GDM1 (cell line): ENCODE results near the gene SDF4.
"Not testable (repeated sequence)": the region's sequence is repeated elsewhere in the genome, so short reads cannot be mapped to it uniquely, and the experiment has no call there.

Experiments used
- DNase-seq: peaks from one replicate; lab custom pipeline; 2025; lab: John Stamatoyannopoulos, UW

SDF4 gene

DNA sequence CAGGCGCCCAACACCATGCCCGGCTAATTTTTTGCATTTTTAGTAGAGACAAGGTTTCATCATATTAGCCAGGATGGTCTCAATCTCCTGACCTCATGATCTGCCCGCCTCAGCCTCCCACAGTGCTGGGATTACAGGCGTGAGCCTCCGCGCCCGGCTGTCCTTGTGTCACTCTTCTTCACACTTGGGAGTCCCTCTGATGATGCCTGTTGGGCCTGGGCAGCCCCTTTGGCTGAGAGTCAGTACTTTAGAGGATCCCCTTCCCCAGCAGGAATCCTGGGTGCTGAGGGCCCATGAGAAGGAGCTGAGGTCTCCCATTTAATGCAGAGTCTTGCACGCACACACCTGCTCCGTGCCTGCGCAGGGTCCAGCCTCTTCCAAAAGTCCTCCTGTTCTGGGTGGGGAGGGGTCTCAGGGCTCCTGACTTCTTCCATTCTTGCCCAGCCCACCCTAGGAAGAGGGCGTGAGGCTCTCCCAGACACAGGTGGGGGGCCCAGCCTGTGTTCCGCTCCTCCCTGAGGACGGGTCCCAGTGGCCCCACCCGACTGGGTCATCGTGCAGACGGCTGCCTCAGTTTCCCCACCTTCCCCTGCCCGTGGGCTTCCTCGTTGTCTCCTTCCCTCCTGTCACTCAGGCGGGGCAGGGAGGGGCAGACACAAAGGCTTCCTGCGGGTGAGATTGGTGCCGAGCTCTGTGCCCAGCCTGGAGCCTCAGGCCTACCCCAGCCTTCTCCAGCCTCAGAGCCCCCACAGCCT lies 54.2 kb downstream of the SDF4 start:
- no peak for DNase-seq

DNA sequence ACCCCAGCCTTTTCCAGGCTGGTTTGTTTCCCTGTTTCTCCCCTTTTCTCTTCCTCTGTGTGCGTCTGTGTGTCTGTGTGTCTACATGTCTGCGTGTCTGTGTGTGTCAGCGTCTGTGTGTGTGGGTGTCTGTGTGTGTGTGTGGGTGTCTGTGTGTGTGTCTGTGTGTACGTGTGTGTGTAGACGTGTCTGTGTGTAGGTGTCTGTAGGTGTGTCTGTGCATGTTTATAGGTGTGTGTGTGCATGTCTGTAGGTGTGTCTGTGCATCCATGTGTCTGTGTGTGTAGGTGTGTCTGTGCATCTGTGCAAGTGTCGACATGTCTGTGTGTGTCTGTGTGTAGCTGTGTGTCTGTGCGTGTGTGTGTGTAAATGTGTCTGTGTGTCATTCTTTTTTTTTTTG lies 54.9 kb downstream of the SDF4 start:
- DNase-seq = no peak

DNA sequence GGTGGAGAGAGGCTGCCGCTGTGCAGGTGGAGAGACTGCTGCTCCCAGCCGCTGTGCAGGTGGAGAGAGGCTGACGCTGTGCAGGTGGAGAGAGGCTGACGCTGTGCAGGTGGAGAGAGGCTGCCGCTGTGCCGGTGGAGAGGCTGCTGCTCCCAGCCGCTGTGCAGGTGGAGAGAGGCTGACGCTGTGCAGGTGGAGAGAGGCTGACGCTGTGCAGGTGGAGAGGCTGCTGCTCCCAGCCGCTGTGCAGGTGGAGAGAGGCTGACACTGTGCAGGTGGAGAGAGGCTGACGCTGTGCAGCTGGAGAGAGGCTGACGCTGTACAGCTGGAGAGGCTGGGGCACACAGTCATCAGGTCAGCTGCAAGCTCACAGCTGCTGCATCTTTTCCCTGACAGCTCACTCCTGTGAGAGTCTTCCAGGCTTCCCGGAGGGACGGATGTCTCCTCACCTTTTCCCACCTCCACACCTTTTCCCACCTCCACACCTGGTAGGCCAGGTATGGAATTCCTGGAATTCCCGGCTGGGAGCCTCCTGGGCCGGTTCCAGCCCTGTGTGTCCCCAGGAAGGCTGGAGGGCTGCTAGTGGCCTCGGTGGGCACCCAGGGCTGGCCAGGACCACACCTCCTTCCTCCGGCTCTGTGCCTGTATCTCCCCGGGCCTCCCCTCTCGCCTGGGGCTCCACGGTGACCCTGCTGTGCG lies 55.6 kb downstream of the SDF4 start:
- DNase-seq = not testable (repeated sequence)

DNA sequence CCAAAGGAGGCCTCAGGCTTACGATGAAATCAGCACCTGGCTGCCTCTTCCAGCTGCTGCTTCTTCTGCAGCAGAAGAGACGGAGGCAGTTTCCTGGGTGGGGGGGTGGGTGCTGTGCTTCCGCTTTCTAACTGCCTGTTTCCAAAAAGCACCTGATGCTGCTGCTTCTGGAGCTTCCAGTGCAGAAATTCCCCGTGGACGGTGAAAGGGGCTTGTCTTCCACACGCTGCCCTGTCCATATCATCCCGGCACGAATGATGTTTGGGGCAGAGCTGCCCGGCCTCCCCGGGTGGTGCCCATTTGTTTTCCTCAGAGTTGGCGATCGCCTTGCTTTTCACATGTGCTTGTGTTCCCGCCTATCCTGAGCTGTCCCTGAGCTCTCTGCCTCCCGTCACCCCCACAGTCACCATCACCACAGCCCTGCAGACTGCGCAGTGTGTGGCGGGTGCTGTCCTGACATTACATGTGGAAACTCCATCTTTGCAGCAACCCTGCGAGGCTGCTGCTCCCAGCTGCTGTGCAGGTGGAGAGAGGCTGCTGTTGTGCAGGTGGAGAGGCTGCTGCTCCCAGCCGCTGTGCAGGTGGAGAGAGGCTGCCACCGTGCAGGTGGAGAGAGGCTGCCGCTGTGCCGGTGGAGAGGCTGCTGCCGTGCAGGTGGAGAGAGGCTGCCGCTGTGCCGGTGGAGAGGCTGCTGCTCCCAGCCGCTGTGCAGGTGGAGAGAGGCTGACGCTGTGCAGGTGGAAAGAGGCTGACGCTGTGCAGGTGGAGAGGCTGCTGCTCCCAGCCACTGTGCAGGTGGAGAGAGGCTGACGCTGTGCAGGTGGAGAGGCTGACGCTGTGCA lies 56.4 kb downstream of the SDF4 start:
- DNase-seq = no peak

DNA sequence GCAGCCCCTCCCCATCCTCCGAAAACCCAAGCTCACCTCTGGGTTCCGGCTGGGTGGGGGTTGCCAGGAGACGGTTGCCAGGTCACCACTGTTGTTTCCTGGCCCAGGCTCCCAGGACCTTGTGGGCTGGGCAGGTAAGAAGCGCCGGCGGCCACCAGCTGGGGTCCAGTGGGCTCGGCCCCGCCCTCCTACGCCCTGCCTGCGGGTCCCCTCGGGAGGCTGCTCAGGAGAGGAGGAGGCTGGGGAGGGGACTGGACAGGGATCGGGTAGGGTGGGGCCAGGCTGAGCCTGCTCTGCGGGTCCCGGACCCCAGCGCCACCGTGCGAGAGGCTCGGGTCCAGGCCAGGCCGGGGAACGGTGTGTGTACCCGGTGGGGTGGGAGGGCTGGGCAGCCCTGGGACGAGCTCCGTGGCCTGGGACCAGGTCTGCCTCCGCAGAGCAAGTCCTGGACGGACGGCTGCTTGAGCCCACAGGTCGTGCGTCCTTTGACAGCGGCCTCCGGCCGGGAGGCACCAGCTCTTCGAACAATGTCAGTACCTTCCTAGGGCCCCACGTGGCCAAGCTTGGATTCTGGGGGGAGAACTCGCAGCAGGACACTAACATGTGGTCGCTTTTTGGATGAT lies 57.9 kb downstream of the SDF4 start, which contains the start of gene TTLL10:
TSS of gene TTLL10 (plus strand) at position 88 of the 623 bp plus-strand sequence. CDS start 5,336 bp downstream, outside the sequence.
- no peak for DNase-seq

DNA sequence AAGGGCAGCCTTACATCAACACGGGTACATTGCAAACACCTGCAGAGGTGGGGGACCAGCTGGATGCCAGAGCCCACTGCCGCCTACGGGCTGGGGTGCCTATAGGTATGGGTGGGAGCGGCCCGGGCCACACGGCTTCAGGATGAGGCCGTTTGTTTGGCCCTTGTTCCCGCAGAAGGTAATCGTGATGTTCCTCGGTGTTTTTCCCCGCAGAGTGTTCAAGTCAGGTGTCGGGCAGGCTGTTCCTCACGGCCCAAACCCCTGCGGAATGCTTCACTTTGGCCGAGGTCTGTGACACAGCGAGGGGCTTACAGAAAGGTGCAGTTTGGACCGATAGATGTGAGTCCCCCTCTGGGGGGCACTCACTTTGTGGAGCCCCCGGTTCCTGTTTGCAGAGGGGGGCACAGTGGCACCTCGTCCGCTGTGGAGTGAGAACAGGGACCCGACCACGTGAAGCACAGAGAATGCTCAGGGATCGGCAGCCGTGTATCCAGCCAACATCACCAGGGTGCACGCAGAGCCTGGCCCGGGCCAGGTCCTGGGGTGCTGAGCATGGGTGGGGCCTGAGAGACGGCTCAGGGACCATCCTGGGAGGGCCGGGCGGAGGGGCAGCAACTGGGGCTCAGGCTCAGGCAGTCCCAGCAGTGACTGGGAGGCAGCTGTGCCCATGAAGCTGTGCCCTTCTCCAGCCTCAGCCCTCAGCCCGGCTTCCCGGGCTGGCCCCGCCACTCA lies 58.6 kb downstream of the SDF4 start:
- DNase-seq = no peak

DNA sequence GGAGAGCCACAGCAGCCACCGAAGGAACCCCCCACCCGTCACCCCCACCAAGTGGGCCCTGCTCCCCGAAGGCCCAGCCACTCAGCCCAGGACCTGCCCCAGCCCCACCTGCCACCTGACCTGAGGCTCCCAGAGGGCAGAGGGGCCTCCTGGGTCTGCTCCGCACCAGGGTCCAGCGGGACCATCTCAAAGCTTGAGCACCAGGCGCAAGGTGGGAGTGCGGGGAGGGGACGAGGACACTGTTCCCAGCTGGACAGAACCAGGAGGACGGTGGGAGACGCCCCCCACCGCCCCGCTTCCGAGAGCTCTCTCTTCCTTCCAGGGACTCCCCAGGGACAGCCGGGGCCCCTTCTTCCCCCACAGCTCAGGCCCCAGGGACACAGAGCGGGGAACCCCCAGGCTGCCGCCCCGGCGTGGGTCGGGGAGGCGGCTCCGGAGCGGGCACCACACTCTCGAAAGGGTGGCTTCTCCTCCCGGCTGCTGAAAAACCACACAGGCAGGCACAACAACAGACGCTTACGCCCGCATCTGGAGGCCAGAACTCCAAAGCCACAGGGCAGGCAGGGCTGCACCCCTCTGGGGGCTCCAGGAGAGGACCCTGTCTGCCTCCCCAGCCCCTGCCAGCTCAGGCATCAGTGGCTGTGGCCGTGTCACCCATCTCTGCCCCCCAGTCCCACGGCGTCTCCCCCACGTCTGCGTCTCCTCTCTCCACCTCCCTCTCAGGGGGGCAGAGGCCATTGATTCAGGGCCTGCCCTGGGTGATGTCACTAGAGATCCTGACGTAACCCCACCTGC lies 60.1 kb downstream of the SDF4 start:
- no peak for DNase-seq

DNA sequence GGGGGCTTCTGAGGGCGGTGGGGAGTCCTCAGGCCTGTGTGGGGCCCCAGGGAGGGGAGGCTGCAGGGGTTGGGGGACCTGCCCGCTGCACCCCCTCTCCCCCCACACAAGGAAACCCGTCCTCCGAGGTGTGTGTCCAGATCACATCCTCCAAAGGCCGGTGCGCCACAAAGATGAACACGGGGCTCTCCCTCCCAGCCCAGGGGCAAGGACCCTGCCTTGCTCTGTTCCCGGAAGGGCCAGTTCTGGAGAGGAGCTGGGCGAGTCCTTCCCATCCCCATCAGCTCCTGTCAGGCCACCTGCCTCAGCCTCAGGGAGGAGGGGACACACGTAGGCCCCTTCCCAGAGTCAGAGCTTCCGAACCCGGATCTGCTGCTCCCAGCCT lies 60.6 kb downstream of the SDF4 start:
- DNase-seq = no peak

DNA sequence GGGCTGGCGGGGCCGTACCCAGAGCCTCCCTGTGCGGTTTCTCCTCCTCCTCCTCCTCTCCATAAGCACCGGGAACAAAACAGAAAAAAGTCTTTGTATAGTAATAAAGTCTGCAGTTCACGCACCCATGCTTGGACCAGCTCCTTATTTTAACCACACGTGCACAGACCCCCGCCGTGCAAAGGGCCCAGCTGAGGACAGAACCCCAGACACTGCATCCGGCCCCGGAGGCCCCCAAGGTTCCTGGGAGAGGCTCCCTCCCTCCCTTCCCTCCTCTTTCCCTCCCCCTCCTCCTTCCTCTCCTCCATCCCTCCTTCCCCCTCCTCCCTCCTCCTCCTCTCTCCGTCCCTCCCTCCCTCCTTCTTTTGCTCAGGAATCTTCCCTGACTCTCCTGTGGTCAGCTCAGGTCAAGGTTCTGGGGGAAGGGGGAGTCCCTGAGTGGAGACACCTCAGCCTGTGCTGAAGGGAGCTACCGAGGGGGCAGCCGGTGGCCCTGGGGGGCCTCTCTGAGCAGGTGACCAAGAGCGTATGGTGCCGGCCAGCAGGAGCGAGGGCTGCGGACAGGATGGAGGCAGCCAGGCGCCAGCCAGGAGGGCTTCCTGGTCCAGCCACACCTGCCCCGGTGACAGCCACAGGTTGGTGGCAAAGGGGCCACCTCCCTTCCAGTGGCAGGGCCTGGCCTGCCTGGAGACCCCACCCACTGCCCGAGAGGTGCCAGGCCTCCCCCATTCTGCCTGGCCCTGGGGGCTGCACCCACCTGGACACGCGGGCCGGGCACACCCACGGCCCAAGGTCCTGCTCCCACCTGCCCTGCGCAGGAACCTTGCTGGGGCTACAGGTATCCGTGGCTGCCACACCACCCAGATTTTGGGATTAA lies 61.3 kb downstream of the SDF4 start:
- DNase-seq = no peak

DNA sequence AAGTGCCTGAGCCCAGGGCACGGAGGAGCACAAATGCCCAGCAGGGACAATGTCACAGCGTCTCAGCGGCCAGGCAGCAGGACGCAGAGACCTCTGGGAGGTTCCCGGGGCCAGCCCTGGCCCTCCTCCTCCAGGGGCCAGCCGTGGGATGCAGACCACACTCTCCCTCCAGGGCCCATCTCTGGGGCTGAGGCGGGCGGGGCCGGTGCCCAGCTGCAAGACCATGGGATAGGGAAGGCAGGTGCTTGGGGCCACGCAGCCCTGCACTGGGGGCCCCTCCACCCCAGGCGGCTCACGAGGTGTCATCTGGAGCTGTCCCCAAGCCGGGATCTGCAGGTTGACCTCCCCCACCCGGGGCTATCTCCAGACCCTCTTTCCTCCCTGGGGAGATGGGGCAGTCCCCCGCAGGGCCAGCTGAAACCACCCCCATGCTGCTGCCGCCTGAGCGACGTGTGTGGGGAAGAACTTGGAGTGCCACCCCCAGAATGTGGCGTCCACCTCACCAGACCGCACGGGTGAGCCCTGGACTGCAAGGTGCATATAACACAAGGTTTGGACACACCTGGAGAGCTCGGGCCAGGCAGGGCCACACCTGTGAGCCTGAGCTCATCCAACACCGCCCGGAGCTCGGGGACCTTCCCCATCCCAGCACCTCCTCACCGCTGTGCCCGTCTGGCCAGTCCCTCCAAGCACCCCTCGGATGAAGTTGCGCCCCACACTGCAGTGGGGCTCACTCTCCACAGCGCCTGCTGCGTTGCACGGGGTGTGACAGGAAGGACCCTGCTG lies 62.2 kb downstream of the SDF4 start:
- no peak for DNase-seq

DNA sequence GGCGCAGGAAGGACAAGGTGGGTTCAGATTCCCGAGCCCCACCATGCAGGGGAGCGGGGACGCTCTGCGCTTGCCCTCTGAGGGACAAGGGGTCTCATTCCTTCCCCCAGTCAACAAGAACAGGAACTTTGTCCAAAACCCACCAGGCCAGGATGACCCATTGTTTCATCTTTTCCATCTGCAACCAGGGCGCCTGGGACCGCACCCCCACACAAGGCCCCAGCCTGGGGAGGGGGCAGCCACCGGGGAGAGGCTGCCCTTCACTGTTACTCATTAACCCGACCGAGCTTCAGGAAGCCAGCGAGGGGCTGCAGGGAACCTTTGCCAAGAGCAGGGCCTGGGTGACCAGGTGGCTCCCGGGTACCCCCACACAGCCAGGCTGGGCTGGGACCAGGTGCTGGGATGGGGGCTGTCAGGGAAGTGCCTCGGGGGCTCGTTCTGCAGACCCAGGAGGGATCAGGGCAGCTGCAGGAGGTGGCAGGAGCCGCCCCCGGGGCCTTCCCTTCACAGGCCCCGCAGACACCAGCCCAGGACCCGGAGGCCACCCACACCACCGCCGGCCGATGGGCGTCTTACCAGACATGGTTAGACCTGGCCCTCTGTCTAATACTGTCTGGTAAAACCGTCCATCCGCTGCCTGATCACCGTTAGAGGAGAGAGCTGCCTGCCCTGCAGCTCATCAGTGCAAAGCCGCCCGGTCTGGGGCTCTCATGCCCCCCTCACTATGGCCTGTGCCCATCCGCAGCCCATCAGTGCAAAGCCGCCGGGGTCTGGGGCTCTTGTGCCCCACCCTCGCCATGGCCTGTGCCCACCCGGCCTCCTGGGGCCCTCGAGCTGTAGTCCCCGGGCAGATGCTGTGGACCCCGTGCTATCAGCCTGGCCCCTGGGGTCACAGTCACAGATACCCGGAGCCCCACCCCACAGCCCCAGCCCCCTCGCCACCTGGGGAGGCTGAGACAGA lies 63.1 kb downstream of the SDF4 start:
- no peak for DNase-seq

DNA sequence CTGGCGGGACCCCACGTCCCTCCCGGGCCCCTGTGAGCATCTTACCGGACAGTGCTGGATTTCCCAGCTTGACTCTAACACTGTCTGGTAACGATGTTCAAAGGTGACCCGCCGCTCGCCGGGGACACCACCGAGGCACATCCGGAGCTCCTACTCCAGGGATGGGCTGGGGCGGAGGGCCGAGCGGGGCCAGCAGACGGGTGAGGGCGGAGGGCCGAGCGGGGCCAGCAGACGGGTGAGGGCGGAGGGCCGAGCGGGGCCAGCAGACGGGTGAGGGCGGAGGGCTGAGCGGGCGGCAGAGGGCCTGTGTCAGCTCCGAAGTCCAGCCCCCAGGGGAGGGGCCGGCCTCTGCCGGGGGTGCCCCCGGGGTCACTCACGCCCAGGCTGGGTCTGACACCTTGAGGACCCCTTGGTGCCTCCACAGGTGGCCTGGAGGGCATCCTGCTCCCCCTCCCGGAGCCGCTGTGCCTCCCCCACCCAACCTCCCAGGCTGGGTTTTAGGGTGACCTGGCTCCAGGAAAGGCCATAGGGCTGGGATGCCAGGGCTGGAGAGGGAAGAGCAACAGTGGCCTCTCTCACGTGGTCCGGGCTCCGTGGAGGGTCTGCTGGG lies 63.9 kb downstream of the SDF4 start:
- DNase-seq = no peak

DNA sequence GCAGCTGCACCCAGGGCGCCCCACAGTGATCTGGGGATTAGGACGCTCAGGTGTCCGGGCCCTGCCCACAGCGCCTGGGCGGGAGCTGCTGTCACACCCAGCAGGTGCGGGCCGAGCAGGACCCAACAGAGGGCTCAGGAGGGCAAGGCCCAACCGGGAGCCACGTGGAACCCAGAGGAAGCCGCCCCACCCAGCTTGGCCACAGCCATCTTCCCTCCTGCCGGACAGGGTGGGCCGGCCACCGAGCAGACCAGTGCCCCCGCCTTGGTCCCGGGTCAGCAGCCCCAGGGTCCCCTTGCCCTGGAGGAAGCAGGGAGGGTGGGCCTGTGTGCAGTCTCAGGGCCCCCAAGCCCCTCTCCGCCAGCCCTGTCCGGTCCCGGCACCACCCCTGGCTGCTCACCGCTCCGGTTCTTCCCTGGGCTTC lies 64.4 kb downstream of the SDF4 start:
- DNase-seq = no peak
